ENCODE results near the gene HOXB9. TPM values are rescaled to one million over a fixed set of nuclear protein-coding genes. Genes with fewer than 3 reads are reported as not detected.
A peak's percentile ranks its signal among the peaks of the same experiment; 100 is the strongest.

The HOXB9 gene
- total and polyA plus RNA-seq, 12 donors = 0.11 to 2.7 (median 0.68) TPM; not detected in 2

- Histone ChIP-seq H3K4me3 (peak within 1 kb of the TSS in 3 of 4 donors; percentile 45 to 85 (median 62)), H3K27me3 (no peaks in the 10 kb centered on the region), H3K4me1 (replicated peaks in 1 of 2) (peaks cover 3 to 24% of the 10 kb centered on the region in 2 donors), H3K36me3 (replicated peaks in 1 of 2) (no peaks in the 10 kb centered on the region), H3K27ac (peak within 1 kb of the TSS in 3 of 5 donors; percentile 45 to 87 (median 83)), H3K9me3 (replicated peaks in 1 of 3) (no peaks in the 10 kb centered on the region)
- 0 to 1% (median 1%) methylated on average over 14 to 58 of the region's 58 CpGs for WGBS, 4 donors
- intact Hi-C loops (cut with DNase I) = loop anchor here (5.0 kb wide), 1 partner anchor 36 kb away; no protein-coding TSS in a partner anchor
- TF ChIP-seq CTCF (IDR thresholded peaks at IDR 0.05) (no peak), POLR2A (IDR thresholded peaks at IDR 0.05) (peak in 1 of 2 donors; percentile 14)
- DNase-seq = peak; percentile 73 to 90 (median 85)
These were observed 48.1 kb downstream of the HOXB9 start, which contains the start of gene HOXB4 for GRCh38 chr17:48577946-48578615. TSS of gene HOXB4 (minus strand) at chr17:48578350. CDS start at chr17:48578319, 31 bp downstream.

GRCh38 chr17:48577330-48577945 lies 48.7 kb downstream of the HOXB9 start:
- Histone ChIP-seq H3K27ac (peak overlapping the region in 3 of 5 donors; percentile 45 to 87 (median 83)), H3K36me3 (replicated peaks in 1 of 2) (no peaks in the 10 kb centered on the region), H3K4me3 (peak overlapping the region in 3 of 4 donors; percentile 45 to 85 (median 62)), H3K9me3 (replicated peaks in 1 of 3) (no peaks in the 10 kb centered on the region), H3K4me1 (replicated peaks in 1 of 2) (peaks cover 3 to 30% of the 10 kb centered on the region in 2 donors), H3K27me3 (no peaks in the 10 kb centered on the region)
- TF ChIP-seq POLR2A (IDR thresholded peaks at IDR 0.05) = no peak
- TF ChIP-seq CTCF (IDR thresholded peaks at IDR 0.05) = no peak
- 3 to 16% (median 5%) methylated on average over 8 to 19 of the region's 19 CpGs for WGBS, 4 donors
- intact Hi-C loops (cut with DNase I) = loop anchor here (5.0 kb wide), 1 partner anchor 35 kb away; no protein-coding TSS in a partner anchor
- peak in 2 of 7 donors; percentile 46 for DNase-seq

GRCh38 chr17:48576479-48577309 lies 49.5 kb downstream of the HOXB9 start:
- no peaks in the 10 kb centered on the region for H3K9me3 ChIP-seq (replicated peaks in 1 of 3)
- peak overlapping the region in 2 of 5 donors; percentile 83 to 87 for H3K27ac ChIP-seq
- no peaks in the 10 kb centered on the region for H3K36me3 ChIP-seq (replicated peaks in 1 of 2)
- no peaks in the 10 kb centered on the region for H3K27me3 ChIP-seq
- TF ChIP-seq CTCF (IDR thresholded peaks at IDR 0.05) (no peak), POLR2A (IDR thresholded peaks at IDR 0.05) (peak in 1 of 2 donors; percentile 26)
- intact Hi-C loops (cut with DNase I) = loop anchor here (5.0 kb wide), 1 partner anchor 34 kb away; no protein-coding TSS in a partner anchor
- H3K4me1 ChIP-seq (replicated peaks in 1 of 2) = peaks cover 3 to 35% of the 10 kb centered on the region in 2 donors
- H3K4me3 ChIP-seq = peak overlapping the region in 1 of 4 donors; percentile 85
- peak in 3 of 7 donors; percentile 57 to 64 (median 61) for DNase-seq
- WGBS, 4 donors = 14 to 34% (median 31%) methylated on average over 16 to 43 of the region's 43 CpGs
